ENCODE measurements around the gene PRL. TPM values are rescaled to one million over a fixed set of nuclear protein-coding genes. Genes with fewer than 3 reads are reported as not detected.

PRL gene
- not detected for total RNA-seq

- WGBS, 2 donors, result 94 to 97% methylated on average over 6 of the region's 6 CpGs
- H3K27me3 ChIP-seq, result no peaks in the 10 kb centered on the region
- H3K4me3 ChIP-seq (replicated peaks in 1 of 3), result no peak within 1 kb of the TSS
- no peaks in the 10 kb centered on the region for H3K4me1 ChIP-seq
- intact Hi-C loops (cut with DNase I), result no loop called here
- DNase-seq, result no peak
- no peaks in the 10 kb centered on the region for H3K9me3 ChIP-seq
- TF ChIP-seq POLR2A (IDR thresholded peaks at IDR 0.05) (no peak), CTCF (IDR thresholded peaks at IDR 0.05) (no peak)
- H3K36me3 ChIP-seq, result no peaks in the 10 kb centered on the region
- no peak within 1 kb of the TSS for H3K27ac ChIP-seq
Observed at GRCh38 chr6:22296936-22297335, at the start of gene PRL. PRL (minus strand) TSS chr6:22297036; CDS start chr6:22296982, 54 bp downstream.

- WGBS, 2 donors, result 91 to 94% methylated on average over 2 of the region's 2 CpGs
- Histone ChIP-seq H3K4me3 (replicated peaks in 1 of 3) (no peak overlapping the region), H3K36me3 (no peaks in the 10 kb centered on the region), H3K27me3 (no peaks in the 10 kb centered on the region), H3K4me1 (no peaks in the 10 kb centered on the region), H3K27ac (no peak overlapping the region), H3K9me3 (no peaks in the 10 kb centered on the region)
- TF ChIP-seq POLR2A (IDR thresholded peaks at IDR 0.05) (no peak), CTCF (IDR thresholded peaks at IDR 0.05) (no peak)
- no peak for DNase-seq
- intact Hi-C loops (cut with DNase I), result no loop called here
Observed at GRCh38 chr6:22343864-22344263, 47.0 kb upstream of the PRL start.

- Histone ChIP-seq H3K27me3 (no peaks in the 10 kb centered on the region), H3K4me3 (replicated peaks in 1 of 3) (no peak overlapping the region), H3K9me3 (no peaks in the 10 kb centered on the region), H3K27ac (no peak overlapping the region), H3K4me1 (no peaks in the 10 kb centered on the region), H3K36me3 (no peaks in the 10 kb centered on the region)
- intact Hi-C loops (cut with DNase I), result no loop called here
- WGBS, 2 donors, result 68 to 82% methylated on average over 2 of the region's 2 CpGs
- DNase-seq, result no peak
- TF ChIP-seq POLR2A (IDR thresholded peaks at IDR 0.05) (no peak), CTCF (IDR thresholded peaks at IDR 0.05) (no peak)
Observed at GRCh38 chr6:22334778-22335177, 37.9 kb upstream of the PRL start.

GRCh38 chr6:22333802-22334201, 37.0 kb upstream of the PRL start:
- no peaks in the 10 kb centered on the region for H3K4me1 ChIP-seq
- intact Hi-C loops (cut with DNase I), result no loop called here
- no peaks in the 10 kb centered on the region for H3K36me3 ChIP-seq
- no peak overlapping the region for H3K4me3 ChIP-seq (replicated peaks in 1 of 3)
- DNase-seq, result no peak
- no peaks in the 10 kb centered on the region for H3K9me3 ChIP-seq
- H3K27me3 ChIP-seq, result no peaks in the 10 kb centered on the region
- no peak overlapping the region for H3K27ac ChIP-seq
- TF ChIP-seq CTCF (IDR thresholded peaks at IDR 0.05) (no peak), POLR2A (IDR thresholded peaks at IDR 0.05) (no peak)

DNA sequence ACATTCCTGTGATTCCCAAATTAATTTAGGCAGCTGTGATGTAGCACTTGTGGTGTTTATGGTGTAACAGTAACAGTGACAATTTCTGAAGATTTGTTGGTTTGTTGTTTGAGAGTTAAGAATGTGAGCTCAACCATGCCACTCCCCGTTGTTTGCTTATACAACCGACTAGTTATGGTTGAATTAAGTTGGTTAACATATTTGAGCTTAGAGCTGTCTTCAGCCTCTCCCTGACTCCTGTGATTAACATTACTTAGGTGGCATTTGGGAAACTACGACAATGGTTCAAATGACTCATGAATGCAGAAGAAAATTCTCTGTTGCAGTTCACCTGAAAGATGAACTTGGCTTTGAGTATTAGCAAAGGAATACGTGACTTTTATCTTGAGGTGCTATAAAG, 35.9 kb upstream of the PRL start:
- TF ChIP-seq POLR2A (IDR thresholded peaks at IDR 0.05), result no peak
- no peak for TF ChIP-seq CTCF (IDR thresholded peaks at IDR 0.05)
- Histone ChIP-seq H3K27ac (no peak overlapping the region), H3K4me3 (replicated peaks in 1 of 3) (no peak overlapping the region), H3K9me3 (no peaks in the 10 kb centered on the region), H3K4me1 (no peaks in the 10 kb centered on the region), H3K36me3 (no peaks in the 10 kb centered on the region), H3K27me3 (no peaks in the 10 kb centered on the region)
- no peak for DNase-seq
- intact Hi-C loops (cut with DNase I), result no loop called here
- 66 to 77% methylated on average over 4 of the region's 4 CpGs for WGBS, 2 donors
